ENCODE results near the gene CDH2.
"Not testable (repeated sequence)": the region's sequence is repeated elsewhere in the genome, so short reads cannot be mapped to it uniquely, and the experiment has no call there.

CDH2 gene

GRCh38 chr18:27921904-27922751 lies 254.8 kb downstream of the CDH2 start:
- no peak for DNase-seq (ENCODE audit: low read depth in 2 of 2)

GRCh38 chr18:27921392-27921791 lies 255.5 kb downstream of the CDH2 start:
- no peak for DNase-seq (ENCODE audit: low read depth in 2 of 2)

GRCh38 chr18:27920836-27921235 lies 256.1 kb downstream of the CDH2 start:
- no peak for DNase-seq (ENCODE audit: low read depth in 2 of 2)

- DNase-seq (ENCODE audit: low read depth in 2 of 2), result not testable (repeated sequence)
Observed at GRCh38 chr18:27906189-27906588, 270.7 kb downstream of the CDH2 start.

GRCh38 chr18:27903906-27904305 lies 273.0 kb downstream of the CDH2 start:
- DNase-seq (ENCODE audit: low read depth in 2 of 2), result no peak

GRCh38 chr18:27901424-27902226 lies 275.3 kb downstream of the CDH2 start:
- no peak for DNase-seq (ENCODE audit: low read depth in 2 of 2)
